ENCODE results near the gene DLG2.

The DLG2 gene

GRCh38 chr11:83641511-83641910, 1985.6 kb downstream of the DLG2 start:
- DNase-seq (ENCODE audit: extremely low read depth, low read depth): peak; percentile 63
- TF ChIP-seq CTCF (IDR thresholded peaks at IDR 0.05; ENCODE audit: low read depth, low read length): no peak

GRCh38 chr11:83639995-83640758, 1987.0 kb downstream of the DLG2 start:
- no peak for TF ChIP-seq CTCF (IDR thresholded peaks at IDR 0.05; ENCODE audit: low read depth, low read length)
- DNase-seq (ENCODE audit: extremely low read depth, low read depth): peak; percentile 10

GRCh38 chr11:83635166-83635565, 1992.0 kb downstream of the DLG2 start:
- no peak for DNase-seq (ENCODE audit: extremely low read depth, low read depth)
- TF ChIP-seq CTCF (IDR thresholded peaks at IDR 0.05; ENCODE audit: low read depth, low read length): no peak

- no peak for TF ChIP-seq CTCF (IDR thresholded peaks at IDR 0.05; ENCODE audit: low read depth, low read length)
- DNase-seq (ENCODE audit: extremely low read depth, low read depth): no peak
Measured at GRCh38 chr11:83630211-83630610, 1996.9 kb downstream of the DLG2 start.

GRCh38 chr11:83629775-83630174, 1997.4 kb downstream of the DLG2 start:
- DNase-seq (ENCODE audit: extremely low read depth, low read depth): no peak
- TF ChIP-seq CTCF (IDR thresholded peaks at IDR 0.05; ENCODE audit: low read depth, low read length): no peak

GRCh38 chr11:83628622-83629355, 1998.4 kb downstream of the DLG2 start:
- TF ChIP-seq CTCF (IDR thresholded peaks at IDR 0.05; ENCODE audit: low read depth, low read length): no peak

GRCh38 chr11:83625336-83625735, 2001.8 kb downstream of the DLG2 start:
- TF ChIP-seq CTCF (IDR thresholded peaks at IDR 0.05; ENCODE audit: low read depth, low read length): no peak
- no peak for DNase-seq (ENCODE audit: extremely low read depth, low read depth)

More at GRCh38 chr11:83628622-83629355, 1998.4 kb downstream of the DLG2 start:
- DNase-seq (ENCODE audit: extremely low read depth, low read depth): no peak
